HepG2 (cell line): Measurements from ENCODE around the gene MAP1LC3A. TPM values are rescaled to one million over a fixed set of nuclear protein-coding genes. Genes with fewer than 3 reads are reported as not detected.

ENCODE experiments used
- ARHGAP35 ChIP-seq: sonication (generic); formaldehyde crosslinking; IDR thresholded peaks from 2 replicates; pipeline ENCODE4 v1.9.0; 2022; ENCODE audit warnings: mild to moderate bottlenecking, inconsistent platforms, moderate library complexity, missing genetic modification reagents, borderline replicate concordance
- ATRX ChIP-seq: sonication (generic); formaldehyde crosslinking; IDR thresholded peaks from 2 replicates; pipeline ENCODE4 v1.4.0; 2020; ENCODE audit warnings: missing genetic modification reagents, borderline replicate concordance
- KDM3A ChIP-seq: IDR thresholded peaks from 2 replicates; pipeline ENCODE4 v1.6.1; 2018; ENCODE audit warnings: low read depth, missing compliant biosample characterization
- KDM5B ChIP-seq: sonication (generic); formaldehyde crosslinking; IDR thresholded peaks from 2 replicates; pipeline ENCODE4 v1.4.0; 2020; ENCODE audit warnings: missing genetic modification reagents, mild to moderate bottlenecking, borderline replicate concordance
- KLF16 ChIP-seq, 2 experiments: sonication (generic) in 1 of 2; formaldehyde crosslinking in 1 of 2; IDR thresholded peaks; 2 replicates each; pipeline versions ENCODE4 v1.6.1 to v1.8.0; 2016 to 2023; ENCODE audit warnings: missing genetic modification reagents in 2 of 2, missing compliant biosample characterization in 1 of 2
- MTF1 ChIP-seq: sonication (generic); formaldehyde crosslinking; IDR thresholded peaks from 2 replicates; pipeline ENCODE4 v1.5.0; 2020; ENCODE audit warnings: missing genetic modification reagents
- NR2F2 ChIP-seq: IDR thresholded peaks from 2 replicates; pipeline ENCODE4 v1.6.1; 2012; ENCODE audit warnings: low read depth, inconsistent platforms, borderline replicate concordance
- PITX1 ChIP-seq: sonication (generic); formaldehyde crosslinking; IDR thresholded peaks from 2 replicates; pipeline ENCODE4 v1.5.1; 2020; ENCODE audit warnings: mild to moderate bottlenecking, missing genetic modification reagents
- RBAK ChIP-seq: sonication (generic); formaldehyde crosslinking; IDR thresholded peaks from 2 replicates; pipeline ENCODE4 v1.5.1; 2020; ENCODE audit warnings: mild to moderate bottlenecking, missing genetic modification reagents
- SMYD3 ChIP-seq: sonication (generic); formaldehyde crosslinking; IDR thresholded peaks from 2 replicates; pipeline ENCODE4 v1.8.1; 2023; ENCODE audit warnings: mild to moderate bottlenecking, missing genetic modification reagents
- TBL1XR1 ChIP-seq: fragments of 150-350 bp; IDR thresholded peaks from 2 replicates; pipeline ENCODE4 v1.6.1; 2014; ENCODE audit warnings: borderline replicate concordance, low read length; ENCODE audit not compliant: partially characterized antibody
- TEAD3 ChIP-seq: optimal IDR thresholded peaks from 2 replicates; pipeline ENCODE3; 2016; ENCODE audit warnings: borderline replicate concordance
- TSC22D2 ChIP-seq: sonication (generic); formaldehyde crosslinking; IDR thresholded peaks from 2 replicates; pipeline ENCODE4 v1.5.1; 2020; ENCODE audit warnings: missing genetic modification reagents, mild to moderate bottlenecking, borderline replicate concordance
- ZBTB1 ChIP-seq: sonication (generic); formaldehyde crosslinking; IDR thresholded peaks from 2 replicates; pipeline ENCODE4 v1.4.0; 2020; ENCODE audit warnings: missing genetic modification reagents, borderline replicate concordance
- ZBTB21 ChIP-seq: sonication (generic); formaldehyde crosslinking; IDR thresholded peaks from 2 replicates; pipeline ENCODE4 v1.4.0; 2020; ENCODE audit warnings: missing genetic modification reagents
- ZIK1 ChIP-seq: sonication (generic); formaldehyde crosslinking; IDR thresholded peaks from 2 replicates; pipeline ENCODE4 v1.5.0; 2020; ENCODE audit warnings: mild to moderate bottlenecking, low read depth, missing genetic modification reagents, borderline replicate concordance
- ZNF224 ChIP-seq: sonication (generic); formaldehyde crosslinking; IDR thresholded peaks from 2 replicates; pipeline ENCODE4 v1.5.0; 2020; ENCODE audit warnings: mild to moderate bottlenecking, missing genetic modification reagents
- ZNF276 ChIP-seq: sonication (generic); formaldehyde crosslinking; IDR thresholded peaks from 2 replicates; pipeline ENCODE4 v1.4.0; 2020; ENCODE audit warnings: mild to moderate bottlenecking, low read depth, missing genetic modification reagents
- ZNF451 ChIP-seq: sonication (generic); formaldehyde crosslinking; IDR thresholded peaks from 2 replicates; pipeline ENCODE4 v1.5.0; 2020; ENCODE audit warnings: mild to moderate bottlenecking, missing genetic modification reagents
- ZNF460 ChIP-seq: sonication (generic); formaldehyde crosslinking; IDR thresholded peaks from 2 replicates; pipeline ENCODE4 v1.5.1; 2020; ENCODE audit warnings: missing genetic modification reagents, mild to moderate bottlenecking, borderline replicate concordance
- ZNF737 ChIP-seq: sonication (generic); formaldehyde crosslinking; IDR thresholded peaks from 2 replicates; pipeline ENCODE4 v1.5.0; 2020; ENCODE audit warnings: missing genetic modification reagents, mild to moderate bottlenecking, borderline replicate concordance
- ZNF777 ChIP-seq: sonication (generic); formaldehyde crosslinking; IDR thresholded peaks from 2 replicates; pipeline ENCODE4 v1.4.0; 2020; ENCODE audit warnings: missing genetic modification reagents
- polyA plus RNA-seq, 8 experiments: library from polyadenylated mRNA; depleted of rRNA in 3 of 8; stranded (reverse) in 7 of 8; unstranded in 1 of 8; fragments of >200 nt; fragmentation: Illumina TruSeq in 4 of 8; extraction: Trizol in 4 of 8; gene quantifications; 2 replicates each; pipeline versions ENCODE4 v1.2.1 to v1.2.3, GENCODE V29; 2011 to 2016; ENCODE audit warnings: low read depth in 4 of 8, missing spikeins in 1 of 8, mixed read lengths in 1 of 8; ENCODE audit not compliant: insufficient read depth in 1 of 8
- total RNA-seq, 5 experiments: library from RNA; depleted of rRNA; stranded (reverse); fragments of >200 nt; fragmentation: Illumina TruSeq; extraction: Trizol; gene quantifications; 2 replicates each; pipeline ENCODE4 v1.2.3, GENCODE V29; 2016; ENCODE audit warnings: low read depth in 1 of 5
- TF ChIP-seq, protein P1 (sequence below): sonication (generic); formaldehyde crosslinking; IDR thresholded peaks from 2 replicates; pipeline ENCODE4 v1.4.0; 2020; ENCODE audit warnings: missing genetic modification reagents
- TF ChIP-seq, protein P2 (sequence below): sonication (generic); formaldehyde crosslinking; IDR thresholded peaks from 2 replicates; pipeline ENCODE4 v1.5.1; 2020; ENCODE audit warnings: missing genetic modification reagents, mild to moderate bottlenecking, borderline replicate concordance
- TF ChIP-seq, protein P3 (sequence below): IDR thresholded peaks from 2 replicates; pipeline ENCODE4 v1.6.1; 2018; ENCODE audit warnings: missing genetic modification reagents, mild to moderate bottlenecking, missing compliant biosample characterization

Gene MAP1LC3A
- total and polyA plus RNA-seq, 2 of the 13 experiments (the other 11 are each of a cell fraction or from before 2014, with no cell fraction given) = not detected

GRCh38 chr20:34522969-34523871, 35.3 kb upstream of the MAP1LC3A start (continued):
- TF ChIP-seq ZNF451 (CRISPR knock-in tag) (no peak), PITX1 (CRISPR knock-in tag) (peak; percentile 83), ZNF737 (no peak), ZBTB21 (peak; percentile 40; the same call in 1 of the 2 replicates), RBAK (CRISPR knock-in tag) (peak; percentile 70; the same call in 1 of the 2 replicates), MTF1 (CRISPR knock-in tag) (no peak), TBL1XR1 (peak; percentile 20), TEAD3 (CRISPR knock-in tag) (peak; percentile 48), ZNF460 (CRISPR knock-in tag) (no peak), TSC22D2 (no peak), ZIK1 (CRISPR knock-in tag) (peak; percentile 44; the same call in 1 of the 2 replicates), KLF16 (CRISPR knock-in tag; IDR thresholded peaks at IDR 0.05) (no peak; a peak in 1 of 4 replicates), ZNF777 (CRISPR knock-in tag) (no peak), ATRX (CRISPR knock-in tag) (no peak), SMYD3 (CRISPR knock-in tag) (no peak), ZBTB1 (CRISPR knock-in tag) (no peak), NR2F2 (no peak), KDM5B (CRISPR knock-in tag) (peak; percentile 79), ARHGAP35 (CRISPR knock-in tag) (no peak), ZNF224 (CRISPR knock-in tag) (peak; percentile 35; the same call in 1 of the 2 replicates), KDM3A (CRISPR knock-in tag) (peak; percentile 70; the same call in 1 of the 2 replicates), ZNF276 (CRISPR knock-in tag) (peak; percentile 74; the same call in 1 of the 2 replicates)
- TF ChIP-seq, protein P1, sequence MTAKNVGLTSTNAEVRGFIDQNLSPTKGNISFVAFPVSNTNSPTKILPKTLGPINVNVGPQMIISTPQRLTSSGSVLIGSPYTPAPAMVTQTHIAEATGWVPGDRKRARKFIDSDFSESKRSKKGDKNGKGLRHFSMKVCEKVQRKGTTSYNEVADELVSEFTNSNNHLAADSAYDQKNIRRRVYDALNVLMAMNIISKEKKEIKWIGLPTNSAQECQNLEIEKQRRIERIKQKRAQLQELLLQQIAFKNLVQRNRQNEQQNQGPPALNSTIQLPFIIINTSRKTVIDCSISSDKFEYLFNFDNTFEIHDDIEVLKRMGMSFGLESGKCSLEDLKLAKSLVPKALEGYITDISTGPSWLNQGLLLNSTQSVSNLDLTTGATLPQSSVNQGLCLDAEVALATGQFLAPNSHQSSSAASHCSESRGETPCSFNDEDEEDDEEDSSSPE (CRISPR knock-in tag) = no peak; the same call in 1 of the 2 replicates
- TF ChIP-seq, protein P2, sequence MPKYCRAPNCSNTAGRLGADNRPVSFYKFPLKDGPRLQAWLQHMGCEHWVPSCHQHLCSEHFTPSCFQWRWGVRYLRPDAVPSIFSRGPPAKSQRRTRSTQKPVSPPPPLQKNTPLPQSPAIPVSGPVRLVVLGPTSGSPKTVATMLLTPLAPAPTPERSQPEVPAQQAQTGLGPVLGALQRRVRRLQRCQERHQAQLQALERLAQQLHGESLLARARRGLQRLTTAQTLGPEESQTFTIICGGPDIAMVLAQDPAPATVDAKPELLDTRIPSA (CRISPR knock-in tag) = no peak
- TF ChIP-seq, protein P3, sequence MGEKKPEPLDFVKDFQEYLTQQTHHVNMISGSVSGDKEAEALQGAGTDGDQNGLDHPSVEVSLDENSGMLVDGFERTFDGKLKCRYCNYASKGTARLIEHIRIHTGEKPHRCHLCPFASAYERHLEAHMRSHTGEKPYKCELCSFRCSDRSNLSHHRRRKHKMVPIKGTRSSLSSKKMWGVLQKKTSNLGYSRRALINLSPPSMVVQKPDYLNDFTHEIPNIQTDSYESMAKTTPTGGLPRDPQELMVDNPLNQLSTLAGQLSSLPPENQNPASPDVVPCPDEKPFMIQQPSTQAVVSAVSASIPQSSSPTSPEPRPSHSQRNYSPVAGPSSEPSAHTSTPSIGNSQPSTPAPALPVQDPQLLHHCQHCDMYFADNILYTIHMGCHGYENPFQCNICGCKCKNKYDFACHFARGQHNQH (CRISPR knock-in tag) = peak; percentile 68; the same call in 1 of the 2 replicates
